GM13977 (cell line): ENCODE results near the gene LPGAT1.

ENCODE experiments used
- DNase-seq: peaks from one replicate; pipeline ENCODE4 v3.0.0; 2012; ENCODE audit warnings: low spot score
- CTCF ChIP-seq: IDR thresholded peaks from 2 replicates; pipeline ENCODE4 v1.5.1; 2012; ENCODE audit warnings: mild to moderate bottlenecking, control low read depth; ENCODE audit not compliant: insufficient read depth; ENCODE audit errors: extremely low read depth, missing control alignments
- in situ Hi-C: fragments of 300-500 bp; cut with MboI; formaldehyde crosslinking; loops from one replicate; pipeline ENCODE4 v1.12.0; 2022; ENCODE audit warnings: low sequenced_read_pairs, low pct_unique_long_range_greater_than_20kb, mixed read lengths, inconsistent platforms; ENCODE audit not compliant: unreplicated experiment

Gene LPGAT1

DNA sequence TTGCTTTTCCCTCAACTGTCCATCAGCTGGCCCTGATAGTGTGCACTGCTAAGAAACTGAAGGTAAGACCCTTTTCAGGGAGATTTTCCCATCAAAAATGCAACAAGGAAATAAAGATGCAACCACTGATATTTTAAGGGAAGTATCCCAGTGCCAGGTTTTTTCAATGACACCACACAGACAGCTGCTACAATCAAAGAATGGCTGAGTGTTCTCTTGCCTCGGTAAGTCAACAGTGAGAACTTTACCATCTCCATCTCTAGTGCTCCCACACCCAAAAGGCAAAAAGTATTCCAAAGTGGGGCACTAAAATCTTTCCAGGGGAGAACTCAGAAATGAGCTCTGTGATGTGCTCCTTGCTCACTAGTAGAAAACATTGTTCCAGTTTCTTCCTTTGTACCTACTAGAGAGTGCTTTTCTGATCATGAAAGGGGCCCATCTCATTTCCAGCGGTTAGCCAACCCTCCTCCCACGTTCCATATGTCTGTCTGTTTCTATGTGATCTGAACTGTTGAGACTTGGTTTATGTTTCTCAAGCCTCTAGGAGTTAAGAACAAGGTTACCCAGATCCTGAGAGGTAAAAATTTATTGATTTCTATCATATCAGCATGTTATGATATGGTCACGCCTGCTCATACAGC is 87.6 kb downstream of the LPGAT1 start:
- in situ Hi-C loops, result no loop called here
- TF ChIP-seq CTCF, result no peak
- no peak for DNase-seq

- in situ Hi-C loops, result no loop called here
- no peak for DNase-seq
- TF ChIP-seq CTCF, result no peak
Measured at GRCh38 chr1:211742272-211742671, 88.3 kb downstream of the LPGAT1 start.

- DNase-seq, result no peak
- in situ Hi-C loops, result no loop called here
- no peak for TF ChIP-seq CTCF
Measured at GRCh38 chr1:211741788-211742187, 88.8 kb downstream of the LPGAT1 start.

DNA sequence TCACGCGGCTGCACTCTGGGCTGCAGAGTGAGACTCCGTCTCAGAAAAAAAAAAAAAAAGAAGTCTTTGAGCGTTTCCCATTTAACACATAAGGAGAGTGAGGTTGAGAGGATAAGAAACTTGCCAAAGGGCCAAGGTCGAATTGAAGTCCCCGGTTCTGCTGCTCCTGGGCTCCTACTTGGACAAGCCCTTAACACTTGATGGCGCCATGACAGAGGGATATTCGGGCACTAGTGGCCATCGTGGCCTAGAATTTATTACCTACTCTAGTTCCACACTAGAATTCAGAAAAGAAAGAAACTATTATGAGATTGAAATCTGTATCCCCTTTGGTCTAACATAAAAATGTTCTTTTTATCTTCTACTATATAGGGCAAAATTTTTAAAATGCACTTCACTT is 89.4 kb downstream of the LPGAT1 start:
- no peak for TF ChIP-seq CTCF
- no peak for DNase-seq
- in situ Hi-C loops, result no loop called here

GRCh38 chr1:211739671-211740411 is 90.7 kb downstream of the LPGAT1 start:
- in situ Hi-C loops, result no loop called here
- no peak for TF ChIP-seq CTCF
- DNase-seq, result peak; percentile 51

DNA sequence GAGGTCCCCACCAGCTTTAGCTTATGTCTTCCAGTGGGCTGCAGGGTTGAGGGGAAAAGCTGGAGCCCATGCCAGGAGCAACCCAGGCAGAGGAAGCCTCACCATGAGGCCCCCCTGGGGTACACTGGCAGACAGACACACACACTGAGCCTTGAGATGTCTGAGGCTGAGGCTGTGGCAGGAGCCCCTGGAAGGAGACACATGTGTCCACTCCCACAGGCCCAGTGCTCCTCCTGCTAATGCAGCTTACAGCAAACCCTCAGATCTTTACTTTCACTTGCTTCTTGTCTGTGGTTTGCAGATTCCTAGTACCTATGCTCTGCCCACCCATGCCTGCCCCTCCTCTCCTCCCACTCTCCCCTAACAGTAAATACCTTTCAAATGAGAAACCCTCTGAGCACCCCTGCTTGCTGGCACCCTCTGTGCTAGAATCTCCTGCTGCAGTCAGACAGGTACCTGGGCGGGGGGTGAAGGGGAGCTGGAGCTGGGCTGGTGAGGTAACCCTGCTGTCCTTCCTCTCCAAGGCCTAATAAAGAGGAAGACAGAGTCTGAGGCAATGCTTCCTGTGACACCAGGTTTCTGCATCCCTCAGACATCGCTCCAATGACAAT is 91.8 kb downstream of the LPGAT1 start:
- in situ Hi-C loops, result no loop called here
- no peak for TF ChIP-seq CTCF
- DNase-seq, result no peak
